HEK293 (cell line): Measurements from ENCODE around the gene SPHK1.
A peak's percentile ranks its signal among the peaks of the same experiment; 100 is the strongest.

Experiments used
- CTCF ChIA-PET: fragments of 350-600 bp; formaldehyde crosslinking; extraction: SDS; loops from one replicate; lab custom pipeline; 2021; ENCODE audit warnings: antibody characterized with exemption; lab: Yijun Ruan, JAX
- POLR2A ChIA-PET: fragments of 300-600 bp; formaldehyde crosslinking; extraction: SDS; loops from one replicate; lab custom pipeline; 2020; ENCODE audit warnings: antibody characterized with exemption, inconsistent platforms; lab: Yijun Ruan, JAX
- H3K27ac ChIP-seq: fragments of 200-500 bp; sonication (Bioruptor generic); 2 replicates; pipeline ENCODE4 v1.5.1; 2014; ENCODE audit warnings: low read depth, low read length, control low read depth, inconsistent platforms; ENCODE audit errors: extremely low read depth
- H3K36me3 ChIP-seq, 2 experiments: fragments of 200-500 bp in 1 of 2; sonication (Bioruptor generic) in 1 of 2; 1 replicate in 1 of 2; 2 replicates in 1 of 2; pipeline ENCODE4 v1.5.1; 2014 to 2017; ENCODE audit warnings: inconsistent platforms in 2 of 2, low read length in 2 of 2; ENCODE audit not compliant: control insufficient read depth in 2 of 2, insufficient read depth in 1 of 2
- H3K4me1 ChIP-seq: fragments of 200-500 bp; sonication (Bioruptor generic); 2 replicates; pipeline ENCODE4 v1.5.1; 2014; ENCODE audit warnings: mild to moderate bottlenecking, low read length, inconsistent platforms; ENCODE audit not compliant: control insufficient read depth, insufficient read depth
- H3K4me3 ChIP-seq: 2 replicates; pipeline ENCODE4 v1.5.1; 2011; ENCODE audit warnings: low read depth, mild to moderate bottlenecking, control low read depth, low read length, moderate library complexity
- H3K9me3 ChIP-seq: fragments of 200-500 bp; sonication (Bioruptor generic); 2 replicates; pipeline ENCODE4 v1.5.1; 2014; ENCODE audit warnings: low read depth, low read length, inconsistent platforms; ENCODE audit not compliant: control insufficient read depth, insufficient read depth
- GLIS1 ChIP-seq: fragments of 450-650 bp; formaldehyde crosslinking; IDR thresholded peaks from 2 replicates; pipeline ENCODE4 v1.5.1; 2016; ENCODE audit warnings: missing biosample characterization, missing genetic modification characterization
- HOXC10 ChIP-seq: sonication (generic); formaldehyde crosslinking; IDR thresholded peaks from 2 replicates; pipeline ENCODE4 v1.8.1; 2023; ENCODE audit warnings: mild to moderate bottlenecking, missing genetic modification reagents
- KLF16 ChIP-seq: fragments of 450-650 bp; formaldehyde crosslinking; IDR thresholded peaks from 2 replicates; pipeline ENCODE4 v1.5.1; 2017; ENCODE audit warnings: missing biosample characterization, missing genetic modification characterization
- KLF9 ChIP-seq: fragments of 450-650 bp; formaldehyde crosslinking; IDR thresholded peaks from 2 replicates; pipeline ENCODE4 v1.5.1; 2016; ENCODE audit warnings: missing biosample characterization, missing genetic modification characterization, low read depth
- SCRT1 ChIP-seq: fragments of 450-650 bp; formaldehyde crosslinking; IDR thresholded peaks from 2 replicates; pipeline ENCODE4 v1.5.1; 2016; ENCODE audit warnings: missing biosample characterization, missing genetic modification characterization, borderline replicate concordance
- SP3 ChIP-seq: fragments of 450-650 bp; formaldehyde crosslinking; IDR thresholded peaks from 2 replicates; pipeline ENCODE4 v1.5.1; 2016; ENCODE audit warnings: missing biosample characterization, missing genetic modification characterization
- TRIM28 ChIP-seq: IDR thresholded peaks from 2 replicates; pipeline ENCODE4 v1.6.1; 2011; ENCODE audit warnings: low read length, control low read depth, borderline replicate concordance
- ZBTB1 ChIP-seq: fragments of 450-650 bp; formaldehyde crosslinking; IDR thresholded peaks from 2 replicates; pipeline ENCODE4 v1.5.1; 2016; ENCODE audit warnings: missing biosample characterization, missing genetic modification characterization
- ZIC2 ChIP-seq: fragments of 450-650 bp; formaldehyde crosslinking; IDR thresholded peaks from 2 replicates; pipeline ENCODE4 v1.5.1; 2016; ENCODE audit warnings: missing biosample characterization, missing genetic modification characterization
- ZNF10 ChIP-seq: fragments of 450-650 bp; formaldehyde crosslinking; IDR thresholded peaks from 2 replicates; pipeline ENCODE4 v1.5.1; 2017; ENCODE audit warnings: missing biosample characterization, missing genetic modification characterization
- ZNF140 ChIP-seq: fragments of 450-650 bp; formaldehyde crosslinking; IDR thresholded peaks from 2 replicates; pipeline ENCODE4 v1.5.1; 2016; ENCODE audit warnings: missing biosample characterization, missing genetic modification characterization
- ZNF146 ChIP-seq: fragments of 450-650 bp; formaldehyde crosslinking; IDR thresholded peaks from 2 replicates; pipeline ENCODE4 v1.5.1; 2016; ENCODE audit warnings: missing biosample characterization, missing genetic modification characterization
- ZNF221 ChIP-seq: fragments of 450-650 bp; formaldehyde crosslinking; IDR thresholded peaks from 2 replicates; pipeline ENCODE4 v1.5.1; 2017; ENCODE audit warnings: missing biosample characterization, missing genetic modification characterization, borderline replicate concordance
- ZNF223 ChIP-seq: fragments of 450-650 bp; formaldehyde crosslinking; IDR thresholded peaks from 2 replicates; pipeline ENCODE4 v1.5.1; 2016; ENCODE audit warnings: missing biosample characterization, missing genetic modification characterization
- ZNF266 ChIP-seq: fragments of 450-650 bp; formaldehyde crosslinking; IDR thresholded peaks from 2 replicates; pipeline ENCODE4 v1.5.1; 2016; ENCODE audit warnings: missing biosample characterization, missing genetic modification characterization, low read depth
- ZNF37A ChIP-seq: fragments of 450-650 bp; IDR thresholded peaks from 2 replicates; pipeline ENCODE4 v1.5.1; 2018; ENCODE audit warnings: missing biosample characterization, missing genetic modification characterization
- ZNF423 ChIP-seq: fragments of 450-650 bp; formaldehyde crosslinking; IDR thresholded peaks from 2 replicates; pipeline ENCODE4 v1.5.1; 2016; ENCODE audit warnings: missing biosample characterization, missing genetic modification characterization
- ZNF449 ChIP-seq: fragments of 450-650 bp; formaldehyde crosslinking; IDR thresholded peaks from 2 replicates; pipeline ENCODE4 v1.5.1; 2017; ENCODE audit warnings: missing biosample characterization, mild to moderate bottlenecking, missing genetic modification characterization, moderate library complexity
- ZNF501 ChIP-seq: fragments of 450-650 bp; formaldehyde crosslinking; IDR thresholded peaks from 2 replicates; pipeline ENCODE4 v1.5.1; 2016; ENCODE audit warnings: missing biosample characterization, missing genetic modification characterization
- ZNF510 ChIP-seq: fragments of 450-650 bp; formaldehyde crosslinking; IDR thresholded peaks from 2 replicates; pipeline ENCODE4 v1.5.1; 2018; ENCODE audit warnings: mild to moderate bottlenecking, missing genetic modification characterization, missing biosample characterization; ENCODE audit not compliant: insufficient replicate concordance
- ZNF513 ChIP-seq: fragments of 450-650 bp; IDR thresholded peaks from 2 replicates; pipeline ENCODE4 v1.5.1; 2018; ENCODE audit warnings: missing biosample characterization, missing genetic modification characterization
- ZNF514 ChIP-seq: fragments of 450-650 bp; formaldehyde crosslinking; IDR thresholded peaks from 2 replicates; pipeline ENCODE4 v1.5.1; 2016; ENCODE audit warnings: missing biosample characterization, missing genetic modification characterization
- ZNF558 ChIP-seq: fragments of 450-650 bp; formaldehyde crosslinking; IDR thresholded peaks from 2 replicates; pipeline ENCODE4 v1.5.1; 2016; ENCODE audit warnings: missing biosample characterization, missing genetic modification characterization
- ZNF639 ChIP-seq: fragments of 450-650 bp; formaldehyde crosslinking; IDR thresholded peaks from 2 replicates; pipeline ENCODE4 v1.5.1; 2016; ENCODE audit warnings: missing biosample characterization, missing genetic modification characterization
- ZNF654 ChIP-seq: fragments of 450-650 bp; formaldehyde crosslinking; IDR thresholded peaks from 2 replicates; pipeline ENCODE4 v1.5.1; 2016; ENCODE audit warnings: low read depth, missing biosample characterization, missing genetic modification characterization
- ZNF660 ChIP-seq: fragments of 450-650 bp; IDR thresholded peaks from 2 replicates; pipeline ENCODE4 v1.5.1; 2018; ENCODE audit warnings: missing biosample characterization, mild to moderate bottlenecking, missing genetic modification characterization
- ZSCAN4 ChIP-seq: fragments of 450-650 bp; formaldehyde crosslinking; IDR thresholded peaks from 2 replicates; pipeline ENCODE4 v1.5.1; 2017; ENCODE audit warnings: missing biosample characterization, missing genetic modification characterization

SPHK1 gene

GRCh38 chr17:76405967-76406647 lies 21.7 kb downstream of the SPHK1 start (continued):
- TF ChIP-seq ZNF449 (tag by site-specific recombination) (peak; percentile 78), ZNF10 (tag by site-specific recombination) (peak; percentile 80), TRIM28 (no peak), SP3 (tag by site-specific recombination) (no peak), ZNF558 (tag by site-specific recombination) (no peak), GLIS1 (peak; percentile 86), ZNF223 (tag by site-specific recombination) (peak; percentile 60; the same call in 1 of the 2 replicates), SCRT1 (tag by site-specific recombination) (no peak), ZIC2 (tag by site-specific recombination) (peak; percentile 88)

- TF ChIP-seq GLIS1: 0 out of 2 replicates have a peak, but pooled peaks have one; percentile 17
- TF ChIP-seq ZNF140 (tag by site-specific recombination): no peak
- Histone ChIP-seq H3K9me3 (no peaks in the 10 kb centered on the region), H3K4me3 (no peak overlapping the region), H3K36me3 (peaks cover 20 to 61% of the 10 kb centered on the region in 2 experiments), H3K4me1 (peaks cover 10% of the 10 kb centered on the region), H3K27ac (no peak overlapping the region)
- CTCF ChIA-PET: interaction anchor here (0.6 to 8.5 kb wide), 14 partner anchors 11 to 106 kb away, joined by 3 to 90 read pairs (median 9); partner anchors contain the start of gene RHBDF2
- POLR2A ChIA-PET: no interaction called here
Measured at GRCh38 chr17:76407509-76407908, 23.1 kb downstream of the SPHK1 start.

GRCh38 chr17:76408037-76408849 lies 23.8 kb downstream of the SPHK1 start:
- peaks cover 14 to 60% of the 10 kb centered on the region in 2 experiments for H3K36me3 ChIP-seq
- no peak overlapping the region for H3K27ac ChIP-seq
- POLR2A ChIA-PET: no interaction called here
- H3K4me3 ChIP-seq: no peak overlapping the region
- CTCF ChIA-PET: interaction anchor here (0.6 to 8.5 kb wide), 44 partner anchors 9 to 274 kb away, joined by 3 to 90 read pairs (median 4); partner anchors contain the start of genes AANAT, RHBDF2 and UBE2O
- H3K9me3 ChIP-seq: no peaks in the 10 kb centered on the region
- H3K4me1 ChIP-seq: peaks cover 10% of the 10 kb centered on the region
- no peak for TF ChIP-seq ZNF221 (tag by site-specific recombination)
- TF ChIP-seq ZNF266 (tag by site-specific recombination): no peak
- no peak for TF ChIP-seq KLF9 (tag by site-specific recombination)
- TF ChIP-seq ZNF513 (tag by site-specific recombination): no peak
- TF ChIP-seq HOXC10 (CRISPR knock-in tag): no peak
- no peak for TF ChIP-seq KLF16 (tag by site-specific recombination)
- no peak for TF ChIP-seq ZNF501 (tag by site-specific recombination)
- no peak for TF ChIP-seq ZNF510 (tag by site-specific recombination)
- TF ChIP-seq ZNF660 (tag by site-specific recombination): 0 out of 2 replicates have a peak, but pooled peaks have one; percentile 48
- no peak for TF ChIP-seq ZIC2 (tag by site-specific recombination)
- no peak for TF ChIP-seq ZNF146
- no peak for TF ChIP-seq ZSCAN4
- TF ChIP-seq ZNF514 (tag by site-specific recombination): no peak
- TF ChIP-seq SP3 (tag by site-specific recombination): no peak
- TF ChIP-seq ZBTB1: no peak
- peak; percentile 68 for TF ChIP-seq ZNF654 (tag by site-specific recombination)
- no peak for TF ChIP-seq ZNF639 (tag by site-specific recombination)
- TF ChIP-seq ZNF37A (tag by site-specific recombination): no peak
- no peak for TF ChIP-seq ZNF423
